H1 (cell line): ENCODE measurements around the gene MID1. TPM values are rescaled to one million over a fixed set of nuclear protein-coding genes. Genes with fewer than 3 reads are reported as not detected.

Experiments used
- CTCF ChIA-PET: fragments of 300-600 bp; sonication (Branson Sonifier 250); formaldehyde crosslinking; loops from one replicate; lab custom pipeline; 2021; ENCODE audit not compliant: partially characterized antibody; lab: Charles Lee
- POLR2A ChIA-PET: fragments of 300-600 bp; sonication (Branson Sonifier 250); formaldehyde crosslinking; loops from one replicate; lab custom pipeline; 2021; ENCODE audit warnings: inconsistent platforms; ENCODE audit not compliant: partially characterized antibody; lab: Charles Lee
- DNase-seq, 2 experiments: peaks; one replicate each; pipeline versions ENCODE4 v3.0.0 to v3.0.0-alpha.2; 2010 to 2022; ENCODE audit warnings: low spot score in 2 of 2, low read depth in 1 of 2, mixed read lengths in 1 of 2
- FAIRE-seq: peaks from 2 replicates; lab custom pipeline; 2011; peaks lifted over from hg19 to GRCh38; lab: Jason Lieb, UNC
- H2AFZ ChIP-seq: 2 replicates; pipeline ENCODE4 v1.8.1; 2012; ENCODE audit warnings: low read length, inconsistent platforms
- H2AK5ac ChIP-seq: 2 replicates; pipeline ENCODE4 v1.6.1; 2013; ENCODE audit warnings: low read depth, low read length
- H2BK120ac ChIP-seq: replicated peaks from 2 replicates; pipeline ENCODE3; 2013; ENCODE audit warnings: low read depth, low read length, inconsistent platforms
- H2BK12ac ChIP-seq: 2 replicates; pipeline ENCODE4 v1.6.1; 2013; ENCODE audit warnings: low read depth, low read length
- H2BK15ac ChIP-seq: 2 replicates; pipeline ENCODE4 v1.6.1; 2013; ENCODE audit warnings: low read length
- H2BK20ac ChIP-seq: 2 replicates; pipeline ENCODE4 v1.6.1; 2013; ENCODE audit warnings: low read length
- H2BK5ac ChIP-seq: 2 replicates; pipeline ENCODE4 v1.6.1; 2013; ENCODE audit warnings: low read depth, low read length
- H3K14ac ChIP-seq: 2 replicates; pipeline ENCODE4 v1.6.1; 2013; ENCODE audit warnings: inconsistent platforms; ENCODE audit not compliant: insufficient read length
- H3K18ac ChIP-seq: 2 replicates; pipeline ENCODE4 v1.6.1; 2013; ENCODE audit warnings: low read length; ENCODE audit errors: extremely low read depth
- H3K23ac ChIP-seq: 2 replicates; pipeline ENCODE4 v1.6.1; 2013; ENCODE audit warnings: inconsistent platforms; ENCODE audit not compliant: insufficient read length
- H3K23me2 ChIP-seq: 2 replicates; pipeline ENCODE4 v1.6.1; 2013; ENCODE audit warnings: low read depth, low read length
- H3K27ac ChIP-seq: 2 replicates; pipeline ENCODE4 v1.6.1; 2011; ENCODE audit warnings: low read depth, low read length, inconsistent platforms
- H3K27me3 ChIP-seq, 4 experiments: replicated peaks in 1 of 4; 1 replicate in 1 of 4; 2 replicates in 3 of 4; pipeline versions ENCODE4 v1.6.1 to v1.8.1; 2011 to 2013; ENCODE audit warnings: low read length in 3 of 4, mild to moderate bottlenecking in 3 of 4, inconsistent platforms in 2 of 4, mixed read lengths in 2 of 4, moderate library complexity in 1 of 4; ENCODE audit not compliant: control insufficient read depth in 3 of 4, insufficient read depth in 3 of 4; ENCODE audit errors: extremely low read depth in 1 of 4
- H3K36me3 ChIP-seq, 4 experiments: 2 replicates each; pipeline versions ENCODE4 v1.6.1 to v1.8.1; 2011 to 2013; ENCODE audit warnings: mild to moderate bottlenecking in 4 of 4, low read length in 3 of 4, moderate library complexity in 2 of 4, control low read depth in 1 of 4, inconsistent platforms in 1 of 4; ENCODE audit not compliant: insufficient read depth in 4 of 4, control insufficient read depth in 2 of 4
- H3K4ac ChIP-seq: replicated peaks from 2 replicates; pipeline ENCODE3; 2013; ENCODE audit warnings: low read length, low read depth, mixed read lengths, inconsistent platforms; ENCODE audit not compliant: insufficient read length
- H3K4me1 ChIP-seq, 4 experiments: replicated peaks in 1 of 4; 1 replicate in 1 of 4; 2 replicates in 3 of 4; pipeline versions ENCODE4 v1.6.1 to v1.8.1; 2011 to 2013; ENCODE audit warnings: low read length in 3 of 4, inconsistent platforms in 2 of 4, mixed read lengths in 1 of 4; ENCODE audit not compliant: insufficient read depth in 4 of 4, control insufficient read depth in 3 of 4
- H3K4me2 ChIP-seq, 2 experiments: 2 replicates each; pipeline versions ENCODE4 v1.6.1 to v1.8.1; 2011 to 2013; ENCODE audit warnings: low read depth in 2 of 2, low read length in 2 of 2, control low read depth in 1 of 2, inconsistent platforms in 1 of 2, mild to moderate bottlenecking in 1 of 2; ENCODE audit not compliant: insufficient read depth in 1 of 2
- H3K4me3 ChIP-seq, 4 experiments: fragments of 200-600, 300-600 bp in 1 of 4; sonication (generic), shearing (Covaris generic), sonication (Bioruptor Twin) in 1 of 4; 2 replicates each; pipeline versions ENCODE4 v1.5.1 to v1.8.1; 2011 to 2016; ENCODE audit warnings: low read length in 4 of 4, low read depth in 3 of 4, control low read depth in 2 of 4, inconsistent platforms in 2 of 4, mild to moderate bottlenecking in 2 of 4, mixed read lengths in 1 of 4, moderate library complexity in 1 of 4; ENCODE audit not compliant: insufficient read depth in 2 of 4; ENCODE audit errors: extremely low read depth in 1 of 4
- H3K56ac ChIP-seq: replicated peaks from 2 replicates; pipeline ENCODE3; 2013; ENCODE audit warnings: low read depth, mild to moderate bottlenecking, mixed read lengths, low read length, inconsistent platforms; ENCODE audit not compliant: insufficient read length
- H3K79me1 ChIP-seq: 2 replicates; pipeline ENCODE4 v1.6.1; 2013; ENCODE audit warnings: low read depth, low read length, control low read depth
- H3K79me2 ChIP-seq, 2 experiments: 2 replicates each; pipeline versions ENCODE4 v1.6.1 to v1.8.1; 2012 to 2013; ENCODE audit warnings: low read length in 2 of 2, mild to moderate bottlenecking in 2 of 2, inconsistent platforms in 1 of 2; ENCODE audit not compliant: insufficient read depth in 2 of 2, control insufficient read depth in 1 of 2
- H3K9ac ChIP-seq, 4 experiments: replicated peaks in 1 of 4; 1 replicate in 1 of 4; 2 replicates in 3 of 4; pipeline versions ENCODE4 v1.6.1 to v1.8.1; 2011 to 2013; ENCODE audit warnings: low read depth in 3 of 4, low read length in 3 of 4, control low read depth in 2 of 4, mild to moderate bottlenecking in 2 of 4, moderate library complexity in 2 of 4, inconsistent platforms in 1 of 4; ENCODE audit errors: extremely low read depth in 1 of 4
- H3K9me3 ChIP-seq, 2 experiments: 2 replicates each; pipeline versions ENCODE4 v1.6.1 to v1.8.1; 2012 to 2013; ENCODE audit warnings: mild to moderate bottlenecking in 2 of 2, moderate library complexity in 2 of 2, control low read depth in 1 of 2, inconsistent platforms in 1 of 2, low read depth in 1 of 2, low read length in 1 of 2, mixed read lengths in 1 of 2; ENCODE audit not compliant: insufficient read depth in 2 of 2
- H4K20me1 ChIP-seq, 2 experiments: replicated peaks in 1 of 2; 2 replicates each; pipeline versions ENCODE3 to v1.8.1; 2011 to 2013; ENCODE audit warnings: inconsistent platforms in 2 of 2, low read length in 2 of 2, mild to moderate bottlenecking in 1 of 2; ENCODE audit not compliant: insufficient read depth in 2 of 2, control insufficient read depth in 1 of 2
- H4K5ac ChIP-seq: 2 replicates; pipeline ENCODE4 v1.6.1; 2013; ENCODE audit warnings: low read length, low read depth, mixed read lengths, inconsistent platforms; ENCODE audit not compliant: insufficient read length
- H4K8ac ChIP-seq: 2 replicates; pipeline ENCODE4 v1.8.0; 2013; ENCODE audit warnings: mild to moderate bottlenecking, moderate library complexity, low read length, inconsistent platforms; ENCODE audit not compliant: insufficient read depth; ENCODE audit errors: extremely low read depth
- H4K91ac ChIP-seq: replicated peaks from 2 replicates; pipeline ENCODE3; 2013; ENCODE audit warnings: low read length, mixed read lengths, inconsistent platforms; ENCODE audit not compliant: insufficient read length
- ATF2 ChIP-seq: IDR thresholded peaks from 2 replicates; pipeline ENCODE4 v1.6.1; 2012; ENCODE audit warnings: low read length, inconsistent platforms
- BCL11A ChIP-seq, 2 experiments: IDR thresholded peaks; one replicate each; pipeline ENCODE4 v1.6.1; 2011; ENCODE audit warnings: low read depth in 2 of 2, low read length in 2 of 2, mild to moderate bottlenecking in 2 of 2
- CHD2 ChIP-seq: IDR thresholded peaks from 2 replicates; pipeline ENCODE4 v1.6.1; 2012; ENCODE audit warnings: low read length, improper control_type of control experiment
- CTBP2 ChIP-seq: IDR thresholded peaks from 2 replicates; pipeline ENCODE4 v1.7.0; 2011; ENCODE audit warnings: borderline replicate concordance, mild to moderate bottlenecking, moderate library complexity, mixed read lengths, low read length; ENCODE audit not compliant: insufficient read depth, insufficient read length
- EGR1 ChIP-seq: IDR thresholded peaks from 2 replicates; pipeline ENCODE4 v1.6.1; 2011; ENCODE audit warnings: low read depth, low read length, borderline replicate concordance
- FOSL1 ChIP-seq: IDR thresholded peaks from 2 replicates; pipeline ENCODE4 v1.6.1; 2011; ENCODE audit warnings: mild to moderate bottlenecking, low read depth, low read length, moderate library complexity; ENCODE audit not compliant: insufficient read depth
- KDM1A ChIP-seq: fragments of 200-600, 300-600 bp; sonication (generic); IDR thresholded peaks from 2 replicates; pipeline ENCODE4 v1.7.1; 2016; ENCODE audit warnings: mild to moderate bottlenecking, low read length, borderline replicate concordance
- KDM4A ChIP-seq: IDR thresholded peaks from one replicate; pipeline ENCODE4 v1.7.1; 2012; ENCODE audit warnings: low read depth, mild to moderate bottlenecking, moderate library complexity, low read length, inconsistent platforms; ENCODE audit not compliant: severe bottlenecking
- POLR2A ChIP-seq, 2 experiments: IDR thresholded peaks; 1 replicate in 1 of 2; 2 replicates in 1 of 2; pipeline ENCODE4 v1.6.1; 2011; ENCODE audit warnings: low read depth in 2 of 2, low read length in 2 of 2, mild to moderate bottlenecking in 2 of 2; ENCODE audit errors: control extremely low read depth in 1 of 2
- POLR2AphosphoS5 ChIP-seq: IDR thresholded peaks from 2 replicates; pipeline ENCODE4 v1.6.1; 2011; ENCODE audit warnings: low read depth, low read length
- RBBP5 ChIP-seq: IDR thresholded peaks from 2 replicates; pipeline ENCODE4 v1.7.1; 2012; ENCODE audit warnings: low read depth, mild to moderate bottlenecking, inconsistent platforms, low read length, moderate library complexity, borderline replicate concordance
- SAP30 ChIP-seq: fragments of 300-600 bp; sonication (generic); IDR thresholded peaks from 2 replicates; pipeline ENCODE4 v1.7.1; 2012; ENCODE audit warnings: low read length, moderate library complexity, mild to moderate bottlenecking, inconsistent platforms; ENCODE audit not compliant: insufficient read depth, insufficient replicate concordance
- TAF1 ChIP-seq: IDR thresholded peaks from 2 replicates; pipeline ENCODE4 v1.6.1; 2011; ENCODE audit warnings: mild to moderate bottlenecking, low read depth, low read length
- ZNF274 ChIP-seq: IDR thresholded peaks from 2 replicates; pipeline ENCODE4 v1.7.0; 2012; ENCODE audit warnings: low read length, borderline replicate concordance; ENCODE audit errors: extremely low read depth
- WGBS, 2 experiments: shearing (Covaris generic) in 1 of 2; methylation state at CpG; one replicate each; pipeline versions ENCODE4 v1.1.6 to v1.1.7; 2013 to 2015; ENCODE audit warnings: low lambda C conversion rate in 2 of 2, mixed read lengths in 2 of 2, inconsistent platforms in 1 of 2, low coverage in 1 of 2, missing lambda C conversion rate in 1 of 2; ENCODE audit not compliant: insufficient replicate concordance in 2 of 2, insufficient coverage in 1 of 2, insufficient read length in 1 of 2; ENCODE audit errors: extremely low coverage in 1 of 2, missing lambda C conversion rate in 1 of 2; 5-methylcytosine and 5-hydroxymethylcytosine counted together
- polyA plus RNA-seq, 7 experiments: library from polyadenylated mRNA; depleted of rRNA in 3 of 7; stranded (reverse) in 5 of 7; unstranded in 2 of 7; fragments of >200 nt in 5 of 7; fragments of 200-250 nt in 2 of 7; gene quantifications; 1 replicate in 5 of 7; 2 replicates in 1 of 7; 4 replicates in 1 of 7; pipeline versions ENCODE4 v1.2.1 to v1.2.3, GENCODE V29; 2011 to 2013; ENCODE audit warnings: missing spikeins in 2 of 7, mixed read lengths in 2 of 7
- total RNA-seq: library from RNA; stranded (reverse); fragmentation: NEBNext Ultra II Directional; extraction: Animal tissue kit (Norgen Biotek cat#: 25700); gene quantifications from 2 replicates; pipeline ENCODE4 v1.2.1, GENCODE V29; 2021

MID1 gene
- total and polyA plus RNA-seq, 2 of the 8 experiments (the other 6 are each of a cell fraction or from before 2014, with no cell fraction given) = 12.9 to 54.3 TPM

- CTCF ChIA-PET = no interaction called here
- Histone ChIP-seq H3K27me3 (no peaks in the 10 kb centered on the region), H2BK12ac (no peak overlapping the region), H2BK20ac (no peak overlapping the region), H3K9me3 (no peaks in the 10 kb centered on the region), H2BK5ac (no peak overlapping the region), H3K56ac (no peak overlapping the region), H3K9ac (no peak overlapping the region), H3K4me1 (no peaks in the 10 kb centered on the region), H2BK120ac (no peak overlapping the region), H4K5ac (no peak overlapping the region), H2AK5ac (no peak overlapping the region), H4K20me1 (no peaks in the 10 kb centered on the region), H4K91ac (no peak overlapping the region), H3K14ac (no peak overlapping the region), H3K4me3 (no peak overlapping the region), H3K4ac (no peak overlapping the region), H3K23ac (no peak overlapping the region), H3K18ac (no peak overlapping the region), H4K8ac (no peak overlapping the region), H3K79me1 (no peaks in the 10 kb centered on the region), H2BK15ac (no peak overlapping the region), H3K23me2 (no peaks in the 10 kb centered on the region), H2AFZ (no peak overlapping the region), H3K36me3 (no peaks in the 10 kb centered on the region), H3K4me2 (no peak overlapping the region), H3K27ac (no peak overlapping the region), H3K79me2 (no peaks in the 10 kb centered on the region)
- FAIRE-seq = no peak
- POLR2A ChIA-PET = no interaction called here
- no peak for DNase-seq
- WGBS, 2 experiments = 94% methylated on average over 6 of the region's 6 CpGs; no CpG with 5 or more reads in 1 of the 2 experiments
- TF ChIP-seq FOSL1 = no peak
- TF ChIP-seq POLR2A (IDR thresholded peaks at IDR 0.05; ENCODE audit: control extremely low read depth in 1 of 2, low read depth in 2 of 2, low read length in 2 of 2) = no peak
- no peak for TF ChIP-seq CHD2
- no peak for TF ChIP-seq POLR2AphosphoS5
- no peak for TF ChIP-seq BCL11A (IDR thresholded peaks at IDR 0.05; ENCODE audit: low read depth in 2 of 2, low read length in 2 of 2)
- no peak for TF ChIP-seq TAF1
- TF ChIP-seq RBBP5 = no peak
- TF ChIP-seq ZNF274 = no peak
- TF ChIP-seq SAP30 = no peak
- TF ChIP-seq CTBP2 = no peak
- TF ChIP-seq EGR1 = no peak
- no peak for TF ChIP-seq ATF2
- TF ChIP-seq KDM1A = no peak
- TF ChIP-seq KDM4A = no peak
Observed at GRCh38 chrX:10414862-10415261, 205.5 kb downstream of the MID1 start.
